HG03558 (cell line): Measurements from ENCODE around the gene PICALM.
"Not testable (repeated sequence)": the region's sequence is repeated elsewhere in the genome, so short reads cannot be mapped to it uniquely, and the experiment has no call there.

Experiments
- ATAC-seq: cut with Tn5 transposase; IDR thresholded peaks from one replicate; pipeline ENCODE4 v1.9.1; 2021; ENCODE audit warnings: moderate number of reproducible peaks; ENCODE audit not compliant: unreplicated experiment; ENCODE audit errors: extremely low read depth

PICALM gene

GRCh38 chr11:86003654-86004053 is 65.2 kb downstream of the PICALM start:
- ATAC-seq, result no peak

GRCh38 chr11:86002431-86002830 is 66.5 kb downstream of the PICALM start:
- no peak for ATAC-seq

- ATAC-seq, result no peak
These were observed 77.4 kb downstream of the PICALM start for GRCh38 chr11:85991508-85991907.

GRCh38 chr11:85989746-85990145 is 79.1 kb downstream of the PICALM start:
- ATAC-seq, result no peak

GRCh38 chr11:85988780-85989179 is 80.1 kb downstream of the PICALM start:
- ATAC-seq, result no peak

- no peak for ATAC-seq
These were observed 91.1 kb downstream of the PICALM start for GRCh38 chr11:85977751-85978160.

GRCh38 chr11:85976525-85976924 is 92.4 kb downstream of the PICALM start:
- ATAC-seq, result no peak

- no peak for ATAC-seq
These were observed 94.8 kb downstream of the PICALM start for GRCh38 chr11:85974122-85974521.

GRCh38 chr11:85970593-85970992 is 98.3 kb downstream of the PICALM start:
- ATAC-seq, result no peak

GRCh38 chr11:85967457-85967856 is 101.4 kb downstream of the PICALM start:
- ATAC-seq, result no peak

GRCh38 chr11:85965202-85965601 is 103.7 kb downstream of the PICALM start:
- no peak for ATAC-seq

GRCh38 chr11:85961930-85962363 is 106.9 kb downstream of the PICALM start:
- no peak for ATAC-seq

- ATAC-seq, result no peak
These were observed 107.8 kb downstream of the PICALM start for GRCh38 chr11:85961130-85961529.

GRCh38 chr11:85960678-85961077 is 108.2 kb downstream of the PICALM start:
- no peak for ATAC-seq

GRCh38 chr11:85955531-85955930 is 113.4 kb downstream of the PICALM start:
- ATAC-seq, result no peak

- no peak for ATAC-seq
These were observed 115.3 kb downstream of the PICALM start for GRCh38 chr11:85953491-85954143.

GRCh38 chr11:85952108-85952485 is 116.8 kb downstream of the PICALM start:
- not testable (repeated sequence) for ATAC-seq

GRCh38 chr11:85951428-85952107 is 117.3 kb downstream of the PICALM start:
- ATAC-seq, result no peak

- ATAC-seq, result no peak
These were observed 117.9 kb downstream of the PICALM start for GRCh38 chr11:85951049-85951405.

- ATAC-seq, result no peak
These were observed 118.4 kb downstream of the PICALM start for GRCh38 chr11:85950317-85951048.

GRCh38 chr11:85949798-85950197 is 119.1 kb downstream of the PICALM start:
- no peak for ATAC-seq
